Measurements from ENCODE around the gene EVA1A.

EVA1A gene

DNA sequence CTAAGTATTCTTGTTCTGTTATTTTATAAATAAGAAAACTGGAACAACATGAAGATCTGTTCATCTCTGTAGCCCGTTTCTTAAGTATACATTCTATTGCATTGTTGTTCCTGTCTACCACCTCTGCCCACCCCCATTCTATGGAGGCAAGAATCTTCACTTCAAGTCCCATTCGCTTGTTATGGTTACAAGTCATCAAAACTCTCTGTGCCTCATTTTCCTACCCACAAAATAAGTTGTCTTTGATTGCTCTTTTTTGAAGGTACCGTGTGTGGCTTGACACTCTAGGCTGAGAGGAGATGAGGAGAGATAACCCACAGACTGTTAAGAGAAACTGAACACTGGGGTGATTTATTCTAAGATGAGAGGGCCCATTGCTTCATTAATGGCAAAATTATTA lies 2.9 kb upstream of the EVA1A start:
- DNase-seq: no peak

GRCh38 chr2:75562513-75562864 lies 1.8 kb upstream of the EVA1A start:
- DNase-seq: no peak

- DNase-seq: no peak
Measured at GRCh38 chr2:75561566-75562512, 1.1 kb upstream of the EVA1A start.

DNA sequence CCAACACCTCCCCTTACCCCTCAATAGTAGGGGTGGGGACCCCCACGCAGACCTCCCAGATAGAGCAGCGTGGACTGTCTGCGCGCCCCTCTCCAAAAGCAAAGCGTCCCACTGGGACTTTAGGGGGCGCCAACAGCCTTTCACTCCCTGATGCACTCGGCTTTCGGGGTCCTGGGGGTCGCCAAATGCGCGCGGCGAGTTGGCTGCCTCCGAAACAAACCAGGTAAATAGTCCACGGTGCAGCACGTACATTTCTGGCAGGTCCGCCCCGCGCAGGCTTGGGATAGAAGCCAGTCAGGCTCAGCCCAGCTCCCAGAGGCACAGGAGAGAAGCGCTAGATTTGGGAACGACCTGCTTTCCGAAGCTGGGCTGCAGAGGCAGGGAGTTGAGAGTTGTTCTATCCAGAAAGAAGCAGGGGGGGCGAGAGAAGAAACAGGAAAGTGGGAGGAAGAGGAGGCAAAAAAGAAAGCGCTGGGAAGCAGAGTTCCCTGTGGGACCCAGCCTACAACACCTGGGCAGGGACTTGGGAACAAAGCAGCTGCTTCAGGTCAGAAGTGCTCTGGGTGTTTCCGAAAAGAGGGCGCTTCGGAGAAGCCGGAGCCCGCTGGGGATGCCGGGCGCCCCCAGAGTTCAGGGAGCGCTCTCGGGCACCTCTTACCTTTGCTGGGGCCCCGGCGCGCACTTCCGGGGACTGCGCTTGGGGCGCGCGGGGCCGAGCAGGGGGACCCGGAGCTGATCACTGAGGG lies 544 bp downstream of the EVA1A start:
- peak in 1 of 51 donors; percentile 3 for DNase-seq

DNA sequence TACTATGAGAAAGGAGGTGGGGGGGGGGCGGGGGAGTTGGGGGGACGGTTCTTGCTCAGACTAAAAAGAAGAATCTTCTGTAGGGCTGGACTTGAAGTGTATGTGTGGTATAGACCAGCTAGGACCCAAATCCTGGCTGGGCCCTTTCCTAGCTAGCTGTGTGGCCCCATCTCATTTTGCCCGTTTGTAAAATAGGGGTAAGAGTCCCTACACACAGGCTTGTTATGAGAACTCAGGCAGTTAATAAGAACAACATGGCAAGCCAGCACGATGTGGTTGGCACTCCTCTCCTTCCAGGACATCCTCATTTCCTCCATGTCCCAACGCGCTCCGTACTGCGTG lies 1.1 kb downstream of the EVA1A start:
- no peak for DNase-seq

DNA sequence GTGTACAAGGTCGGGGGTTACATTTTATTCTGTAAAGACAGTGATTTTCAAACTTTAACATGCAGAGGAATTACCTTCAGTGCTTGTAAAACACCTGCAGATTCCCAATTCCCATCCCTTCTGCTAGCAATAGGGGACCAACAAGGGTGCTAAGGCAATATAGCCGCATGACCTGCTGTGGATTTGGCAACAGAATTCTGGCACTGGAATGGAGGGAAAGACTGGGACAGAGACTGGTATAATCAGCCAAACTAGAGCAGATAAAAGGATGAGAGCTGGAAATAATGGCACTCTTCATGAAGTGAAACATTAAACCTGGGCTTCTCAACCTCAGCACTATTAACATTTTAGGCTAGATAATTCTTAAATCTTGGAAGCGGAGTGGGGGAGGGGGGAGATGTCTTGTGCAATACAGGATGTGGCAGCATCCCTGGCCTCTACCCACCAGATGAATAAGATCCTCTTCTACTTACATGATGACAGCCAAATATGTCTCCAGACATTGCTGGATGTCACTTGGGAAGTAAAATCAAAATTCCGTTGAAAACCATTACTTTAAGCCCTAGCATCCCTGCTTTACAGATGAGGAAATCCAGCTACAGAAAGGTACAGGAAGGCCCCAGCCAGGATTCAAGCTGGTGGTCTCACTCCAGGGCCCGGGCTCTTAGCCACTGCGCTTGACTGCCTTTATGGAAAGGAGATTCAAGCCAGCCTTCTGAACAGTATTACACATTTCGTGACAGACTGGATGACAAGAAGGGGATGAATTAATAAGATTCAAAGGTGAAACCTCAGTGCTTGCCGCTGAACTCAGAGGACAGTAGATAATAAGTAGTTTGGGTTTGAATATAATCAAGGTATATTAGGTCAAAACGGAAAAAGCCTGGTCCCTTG lies 1.7 kb downstream of the EVA1A start:
- DNase-seq: no peak

DNA sequence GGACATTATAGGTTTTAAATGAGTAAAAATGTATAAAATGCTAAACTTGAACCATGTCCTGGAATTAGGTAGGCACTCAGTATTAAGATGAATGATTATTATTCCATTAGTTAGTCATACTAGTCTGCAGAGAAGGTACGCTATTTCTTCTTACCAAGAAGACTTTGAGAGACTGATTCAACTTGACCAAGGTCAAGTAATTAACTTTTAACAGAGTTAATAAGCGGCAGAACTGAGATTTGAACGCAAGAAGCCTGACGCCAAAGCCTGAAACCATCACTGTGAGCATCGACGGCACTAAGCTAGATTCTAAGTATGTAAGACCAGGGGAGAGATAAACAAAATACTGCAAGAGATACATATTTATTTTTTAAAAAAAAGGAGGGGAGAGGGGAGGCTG lies 2.6 kb downstream of the EVA1A start:
- no peak for DNase-seq

GRCh38 chr2:75557474-75558133 lies 3.1 kb downstream of the EVA1A start:
- DNase-seq: no peak

DNA sequence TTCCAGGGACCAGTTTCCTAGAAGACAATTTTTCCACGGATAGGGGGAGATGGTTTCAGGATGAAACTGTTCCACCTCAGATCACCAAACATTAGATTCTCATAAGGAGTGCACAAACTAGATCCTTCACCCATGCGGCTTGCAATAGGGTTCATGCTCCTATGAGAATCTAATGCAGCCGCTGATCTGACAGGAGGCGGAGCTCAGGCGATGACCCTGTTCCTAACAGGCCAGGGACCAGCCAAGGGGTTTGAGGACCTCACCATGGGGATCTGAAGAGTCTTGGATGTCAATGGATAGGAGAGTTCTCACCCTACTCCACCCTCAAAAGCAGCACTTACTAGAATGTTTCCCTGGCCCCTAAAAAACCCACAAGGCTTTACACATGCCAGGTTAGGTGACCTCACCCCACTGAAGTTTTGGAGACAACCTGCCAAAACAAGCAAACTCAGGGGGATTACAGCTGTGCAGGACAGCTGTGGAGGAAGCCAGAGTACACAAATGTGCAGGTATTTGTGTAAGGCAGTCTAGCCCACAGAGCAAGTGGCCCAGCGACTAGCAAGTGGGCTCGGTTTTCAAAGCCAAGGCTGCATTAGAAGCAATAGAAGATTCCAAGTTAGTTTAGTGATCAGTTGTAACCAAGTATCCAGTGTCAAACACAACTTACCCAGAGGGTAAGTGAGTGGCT lies 3.9 kb downstream of the EVA1A start:
- DNase-seq: no peak

DNA sequence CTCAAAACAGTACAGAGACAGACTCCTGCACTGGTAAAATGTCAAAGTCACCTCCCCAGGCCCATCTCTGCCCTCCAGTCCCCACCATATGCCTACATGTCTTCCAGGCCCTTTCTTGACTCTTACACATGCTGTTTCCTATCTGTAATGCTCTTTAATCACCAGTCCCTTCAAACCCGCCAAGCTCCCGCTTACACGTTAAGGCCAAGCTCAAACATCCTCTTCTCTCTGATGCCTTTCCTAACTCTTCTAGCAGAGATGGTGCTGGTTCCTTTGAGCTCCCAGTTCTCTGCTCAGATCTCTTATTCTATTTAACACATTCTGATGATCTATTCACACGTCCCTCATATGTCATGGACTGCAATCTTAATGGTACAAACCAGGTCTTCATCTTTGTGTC lies 5.0 kb downstream of the EVA1A start:
- no peak for DNase-seq

DNA sequence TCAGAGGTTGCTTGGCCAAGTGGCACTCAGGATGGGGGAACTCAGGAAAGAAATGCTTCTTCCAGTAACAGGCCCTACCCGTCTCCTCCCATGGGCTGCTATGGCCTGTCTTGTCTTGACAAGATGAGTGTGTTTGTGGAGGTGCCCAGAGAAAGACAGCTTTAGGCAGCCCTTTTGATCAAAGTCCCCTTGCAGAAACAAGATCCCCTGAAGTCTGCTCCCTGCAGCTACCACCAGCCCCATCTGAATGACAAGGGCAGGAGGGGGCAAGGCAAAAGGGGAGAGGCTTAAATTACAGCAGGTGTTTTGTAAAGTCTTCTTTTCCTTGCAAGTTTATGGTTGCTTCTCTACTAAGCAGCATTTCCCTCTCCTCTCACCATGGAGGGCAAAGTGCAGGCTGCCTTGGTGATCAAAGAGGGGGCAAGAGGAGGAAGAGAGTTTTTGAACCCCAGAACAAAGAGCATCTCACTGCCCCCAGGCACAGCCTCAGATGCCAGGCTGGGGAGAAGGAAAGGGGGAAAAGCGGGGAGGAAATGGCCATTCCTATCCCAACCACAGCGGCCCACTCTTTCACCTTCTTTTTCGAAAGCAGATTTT lies 6.7 kb downstream of the EVA1A start:
- DNase-seq: no peak

GRCh38 chr2:75552222-75552621 lies 8.5 kb downstream of the EVA1A start:
- no peak for DNase-seq

DNA sequence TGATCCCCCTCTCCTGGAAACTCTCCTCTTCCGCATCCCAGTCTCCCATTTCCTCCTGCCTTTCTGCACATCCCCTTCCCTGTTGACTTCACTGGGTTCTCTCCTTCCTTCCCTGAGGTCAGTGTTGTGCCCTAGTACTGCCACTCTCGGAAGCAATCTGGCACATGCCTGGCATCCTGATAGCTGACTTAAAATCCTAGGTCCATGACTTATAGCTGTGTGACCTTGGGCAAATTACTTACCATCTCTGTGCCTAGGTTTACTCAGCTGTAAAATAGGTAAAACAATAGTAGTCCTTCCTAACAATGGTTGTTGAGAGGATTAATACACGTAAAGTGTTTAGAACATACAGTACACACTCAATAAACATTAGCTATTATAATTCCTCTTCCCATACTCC lies 9.3 kb downstream of the EVA1A start:
- no peak for DNase-seq

GRCh38 chr2:75549401-75550253 lies 11.1 kb downstream of the EVA1A start:
- DNase-seq: no peak

GRCh38 chr2:75548036-75548573 lies 12.6 kb downstream of the EVA1A start:
- DNase-seq: no peak

DNA sequence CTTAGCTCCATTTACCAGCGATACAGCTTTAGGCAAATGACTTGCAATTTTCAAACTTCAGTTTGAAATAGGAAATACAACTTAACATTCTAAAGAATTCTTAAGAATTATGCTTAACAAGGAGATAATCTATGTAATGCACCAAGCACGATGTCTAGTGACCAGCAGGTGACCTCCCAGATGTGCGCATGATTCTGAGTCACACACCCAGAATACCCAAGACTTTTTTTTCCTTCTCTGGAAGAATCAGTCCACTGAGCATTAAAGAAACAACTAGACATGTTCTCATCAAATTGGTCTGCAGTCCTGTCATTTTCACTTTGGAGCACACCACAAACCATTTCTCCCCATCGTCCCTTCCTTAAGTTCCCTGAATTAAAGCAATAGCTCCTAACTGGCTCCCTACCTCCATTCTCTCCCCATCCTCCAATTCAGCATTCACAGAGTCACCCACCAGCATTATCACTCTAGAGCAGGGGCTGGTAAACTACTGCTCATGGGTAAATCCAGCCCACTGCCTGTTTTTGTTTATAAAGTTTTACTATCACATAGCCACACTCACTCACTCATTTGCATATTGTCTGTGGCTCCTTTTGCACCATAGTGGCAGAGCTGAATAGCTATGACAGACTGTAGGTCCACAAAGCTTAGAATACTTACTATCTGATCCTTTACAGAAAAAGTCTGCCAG lies 13.2 kb downstream of the EVA1A start:
- DNase-seq: no peak

GRCh38 chr2:75545922-75546321 lies 14.8 kb downstream of the EVA1A start:
- no peak for DNase-seq

GRCh38 chr2:75545387-75545786 lies 15.4 kb downstream of the EVA1A start:
- DNase-seq: no peak
